Upper lobe of left lung (tissue), 4 donors: ENCODE measurements around the gene ATG5.
A peak's percentile ranks its signal among the peaks of the same experiment; 100 is the strongest.

Experiments used
- POLR2A ChIP-seq, 4 donors: fragments of 450-650 bp; IDR thresholded peaks; one replicate each; pipeline ENCODE4 v1.5.1; 2016 to 2017; ENCODE audit warnings: antibody characterized with exemption in 4 of 4, mild to moderate bottlenecking in 2 of 4
- POLR2AphosphoS5 ChIP-seq, 2 donors: sonication (generic); formaldehyde crosslinking; IDR thresholded peaks; one replicate each; pipeline ENCODE4 v1.5.1; 2017; ENCODE audit warnings: antibody characterized with exemption in 2 of 2
- TF ChIP-seq, protein P1 (sequence below), 6 experiments: fragments of 450-650 bp in 4 of 6; fragments of 200-600 bp in 2 of 6; sonication (generic) in 2 of 6; IDR thresholded peaks; one replicate each; pipeline ENCODE4 v1.5.1; 2016 to 2019; ENCODE audit warnings: antibody characterized with exemption in 6 of 6

DNA sequence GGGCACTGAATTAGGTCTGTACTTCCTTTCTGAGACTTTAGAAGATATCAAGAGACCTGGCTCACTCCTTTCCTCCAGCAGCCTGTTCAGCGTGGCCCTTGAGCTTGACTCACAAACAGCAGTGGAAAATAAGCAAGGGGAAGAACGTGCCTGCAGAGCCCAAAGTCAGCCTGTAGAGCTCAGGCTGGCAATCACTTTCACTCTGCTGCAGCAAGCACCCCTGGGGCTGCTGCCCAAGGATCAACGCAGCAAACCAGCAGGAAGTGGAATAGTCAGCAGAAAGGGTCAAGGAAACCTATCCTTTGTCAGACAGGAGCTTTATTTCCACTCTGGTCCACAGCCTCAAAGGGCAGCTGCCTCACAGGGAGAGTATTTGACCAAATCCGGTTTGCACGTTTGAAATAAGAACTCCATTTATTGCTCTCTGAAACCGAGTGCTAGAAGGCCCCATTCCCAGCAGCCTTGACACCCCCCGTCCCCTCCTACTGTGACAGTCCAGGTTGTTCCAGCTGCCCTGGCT is 162.1 kb downstream of the ATG5 start:
- TF ChIP-seq, protein P1, sequence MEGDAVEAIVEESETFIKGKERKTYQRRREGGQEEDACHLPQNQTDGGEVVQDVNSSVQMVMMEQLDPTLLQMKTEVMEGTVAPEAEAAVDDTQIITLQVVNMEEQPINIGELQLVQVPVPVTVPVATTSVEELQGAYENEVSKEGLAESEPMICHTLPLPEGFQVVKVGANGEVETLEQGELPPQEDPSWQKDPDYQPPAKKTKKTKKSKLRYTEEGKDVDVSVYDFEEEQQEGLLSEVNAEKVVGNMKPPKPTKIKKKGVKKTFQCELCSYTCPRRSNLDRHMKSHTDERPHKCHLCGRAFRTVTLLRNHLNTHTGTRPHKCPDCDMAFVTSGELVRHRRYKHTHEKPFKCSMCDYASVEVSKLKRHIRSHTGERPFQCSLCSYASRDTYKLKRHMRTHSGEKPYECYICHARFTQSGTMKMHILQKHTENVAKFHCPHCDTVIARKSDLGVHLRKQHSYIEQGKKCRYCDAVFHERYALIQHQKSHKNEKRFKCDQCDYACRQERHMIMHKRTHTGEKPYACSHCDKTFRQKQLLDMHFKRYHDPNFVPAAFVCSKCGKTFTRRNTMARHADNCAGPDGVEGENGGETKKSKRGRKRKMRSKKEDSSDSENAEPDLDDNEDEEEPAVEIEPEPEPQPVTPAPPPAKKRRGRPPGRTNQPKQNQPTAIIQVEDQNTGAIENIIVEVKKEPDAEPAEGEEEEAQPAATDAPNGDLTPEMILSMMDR (IDR thresholded peaks at IDR 0.05) = peak in 1 of 6 experiments; percentile 16
- TF ChIP-seq POLR2AphosphoS5 (IDR thresholded peaks at IDR 0.05) (no peak), POLR2A (IDR thresholded peaks at IDR 0.05) (no peak)
